ENCODE measurements around the gene IL36RN.

DNA sequence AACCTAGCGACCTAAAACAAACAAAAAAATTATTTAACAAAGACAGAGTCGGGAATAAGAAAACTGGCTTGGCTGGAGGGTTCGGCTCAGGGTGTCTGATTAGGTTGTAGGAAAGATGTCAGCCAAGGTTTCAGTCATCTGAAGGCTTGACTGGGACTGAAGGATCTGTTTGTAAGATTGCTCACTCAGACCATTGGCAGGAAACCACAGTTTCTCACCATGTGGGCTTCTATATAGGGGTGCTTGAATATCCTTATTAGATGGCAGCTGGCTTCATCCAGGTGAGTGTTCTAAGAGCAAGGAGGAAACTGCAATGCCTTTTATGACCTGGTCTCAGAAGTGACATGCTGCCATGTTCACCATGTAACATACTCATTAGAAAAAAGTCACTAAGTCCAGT lies 5.3 kb upstream of the IL36RN start:
- TF ChIP-seq, protein P1, sequence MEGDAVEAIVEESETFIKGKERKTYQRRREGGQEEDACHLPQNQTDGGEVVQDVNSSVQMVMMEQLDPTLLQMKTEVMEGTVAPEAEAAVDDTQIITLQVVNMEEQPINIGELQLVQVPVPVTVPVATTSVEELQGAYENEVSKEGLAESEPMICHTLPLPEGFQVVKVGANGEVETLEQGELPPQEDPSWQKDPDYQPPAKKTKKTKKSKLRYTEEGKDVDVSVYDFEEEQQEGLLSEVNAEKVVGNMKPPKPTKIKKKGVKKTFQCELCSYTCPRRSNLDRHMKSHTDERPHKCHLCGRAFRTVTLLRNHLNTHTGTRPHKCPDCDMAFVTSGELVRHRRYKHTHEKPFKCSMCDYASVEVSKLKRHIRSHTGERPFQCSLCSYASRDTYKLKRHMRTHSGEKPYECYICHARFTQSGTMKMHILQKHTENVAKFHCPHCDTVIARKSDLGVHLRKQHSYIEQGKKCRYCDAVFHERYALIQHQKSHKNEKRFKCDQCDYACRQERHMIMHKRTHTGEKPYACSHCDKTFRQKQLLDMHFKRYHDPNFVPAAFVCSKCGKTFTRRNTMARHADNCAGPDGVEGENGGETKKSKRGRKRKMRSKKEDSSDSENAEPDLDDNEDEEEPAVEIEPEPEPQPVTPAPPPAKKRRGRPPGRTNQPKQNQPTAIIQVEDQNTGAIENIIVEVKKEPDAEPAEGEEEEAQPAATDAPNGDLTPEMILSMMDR (IDR thresholded peaks at IDR 0.05), result no peak
- TF ChIP-seq POLR2A (IDR thresholded peaks at IDR 0.05), result no peak

Data from right lobe of liver (tissue), 4 donors.